ENCODE results near the gene CFAP53. TPM values are rescaled to one million over a fixed set of nuclear protein-coding genes. Genes with fewer than 3 reads are reported as not detected.

CFAP53 gene
- total and polyA plus RNA-seq, 2 of the 13 experiments (the other 11 are each of a cell fraction or from before 2014, with no cell fraction given): 0.05 to 0.07 TPM

DNA sequence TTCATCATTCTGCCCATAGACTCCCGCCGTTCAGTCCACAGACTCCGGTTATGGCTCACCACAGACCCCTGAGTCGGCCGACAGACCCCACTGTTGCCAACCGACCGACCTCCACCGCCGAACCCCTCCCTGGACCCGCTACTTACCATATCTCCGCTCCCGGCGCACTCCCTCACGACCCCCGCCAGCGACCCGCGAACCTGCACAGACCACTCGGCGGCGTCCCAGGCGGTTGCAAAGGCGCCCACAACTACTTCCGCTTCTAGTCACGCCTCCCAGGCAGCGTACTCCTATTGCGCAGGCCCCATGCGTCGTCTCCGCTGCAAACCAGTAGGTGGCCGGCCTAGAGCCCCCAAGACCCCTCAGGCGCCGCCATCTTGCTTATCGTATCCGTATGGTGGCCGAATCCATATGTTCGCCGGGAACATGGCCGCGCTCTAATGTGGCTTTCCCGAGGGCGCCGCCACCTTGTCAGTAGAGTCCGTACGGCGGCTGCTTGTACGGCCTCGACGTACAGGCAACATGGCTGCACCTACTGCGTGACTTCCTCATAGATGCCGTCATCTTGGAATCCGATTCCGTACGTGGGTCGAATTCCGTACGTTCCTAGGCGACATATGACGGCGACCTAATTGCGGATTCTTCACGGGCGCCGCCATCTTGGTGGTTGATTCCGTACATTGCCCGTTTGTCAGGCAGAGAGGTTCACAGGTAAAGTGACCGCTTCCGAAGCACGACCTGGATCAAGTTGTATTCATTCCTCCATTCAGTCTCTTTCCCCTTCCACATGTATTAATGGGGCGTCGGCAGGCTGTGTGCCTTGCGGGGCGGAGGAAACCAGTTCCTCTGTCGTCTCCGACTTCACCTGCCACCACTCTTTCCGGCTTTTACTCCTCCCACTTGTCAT lies 21.4 kb upstream of the CFAP53 start, which contains the start of gene CXXC1:
CXXC1 (minus strand) TSS at position 252 of the 907 bp plus-strand sequence; CDS start at position 149, 103 bp downstream.
- Histone ChIP-seq H3K27ac (ENCODE audit: extremely low read length, insufficient read depth, low read length) (peak within 1 kb of the TSS; percentile 59), H4K20me1 (ENCODE audit: insufficient read depth, low read length) (no peaks in the 10 kb centered on the region), H3K79me2 (ENCODE audit: insufficient read depth, low read length) (peaks cover 3% of the 10 kb centered on the region), H3K27me3 (ENCODE audit: control insufficient read depth in 1 of 2, insufficient read depth in 2 of 2, low read length in 2 of 2) (peaks cover 0 to 4% of the 10 kb centered on the region in 2 experiments; a peak in 2 of 5 replicates), H3K4me1 (ENCODE audit: insufficient read depth, low read length) (peaks cover 16% of the 10 kb centered on the region), H3K4me3 (replicated peaks in 1 of 3; ENCODE audit: insufficient read depth in 1 of 3, low read depth in 2 of 3, low read length in 3 of 3) (peak within 1 kb of the TSS; percentile 88 to 93 (median 90)), H3K9me3 (ENCODE audit: low read length) (no peaks in the 10 kb centered on the region), H3K4me2 (ENCODE audit: low read depth, low read length) (peak within 1 kb of the TSS; percentile 77), H3K36me3 (replicated peaks in 1 of 2; ENCODE audit: control insufficient read depth in 1 of 2, insufficient read depth in 2 of 2, low read length in 2 of 2) (peaks cover 6 to 23% of the 10 kb centered on the region in 2 experiments; a peak in 4 of 5 replicates), H2AFZ (ENCODE audit: low read length) (peak within 1 kb of the TSS; percentile 100), H3K9ac (ENCODE audit: insufficient read depth, low read depth, low read length) (peak within 1 kb of the TSS; percentile 83)
- in situ Hi-C loops (cut with HindIII; ENCODE audit: extremely low pct_ligation_motif_present, low pct_unique_long_range_greater_than_20kb): loop anchor here (10.0 kb wide), 1 partner anchor 137 kb away; no protein-coding TSS in a partner anchor
- ATAC-seq: peak; percentile 96
- WGBS (ENCODE audit: low lambda C conversion rate): under 1% methylated on average over 35 of the region's 76 CpGs
- ChIA-PET CTCF (ENCODE audit: low intra/inter-chr PET ratio, low total read pairs) (interaction anchor here (1.5 kb wide), 1 partner anchor 70 kb away, joined by 7 read pairs; no protein-coding TSS in a partner anchor), POLR2A (interaction anchor here (0.7 kb wide), 1 partner anchor 224 kb away, joined by 3 read pairs; no protein-coding TSS in a partner anchor)
- peak; percentile 99 for FAIRE-seq
- no TSS peak for BruUV-seq (replicated peaks)
- peak; percentile 98 for DNase-seq (ENCODE audit: low spot score)
- intact Hi-C loops (cut with micrococcal nuclease; ENCODE audit: unreplicated experiment): loop anchor here (2.0 to 5.0 kb wide), 4 partner anchors 19 to 140 kb away; no protein-coding TSS in a partner anchor
- TF ChIP-seq, protein P1, sequence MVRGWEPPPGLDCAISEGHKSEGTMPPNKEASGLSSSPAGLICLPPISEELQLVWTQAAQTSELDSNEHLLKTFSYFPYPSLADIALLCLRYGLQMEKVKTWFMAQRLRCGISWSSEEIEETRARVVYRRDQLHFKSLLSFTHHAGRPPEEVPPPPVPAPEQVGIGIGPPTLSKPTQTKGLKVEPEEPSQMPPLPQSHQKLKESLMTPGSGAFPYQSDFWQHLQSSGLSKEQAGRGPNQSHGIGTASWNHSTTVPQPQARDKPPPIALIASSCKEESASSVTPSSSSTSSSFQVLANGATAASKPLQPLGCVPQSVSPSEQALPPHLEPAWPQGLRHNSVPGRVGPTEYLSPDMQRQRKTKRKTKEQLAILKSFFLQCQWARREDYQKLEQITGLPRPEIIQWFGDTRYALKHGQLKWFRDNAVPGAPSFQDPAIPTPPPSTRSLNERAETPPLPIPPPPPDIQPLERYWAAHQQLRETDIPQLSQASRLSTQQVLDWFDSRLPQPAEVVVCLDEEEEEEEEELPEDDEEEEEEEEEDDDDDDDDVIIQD (CRISPR knock-in tag; IDR thresholded peaks at IDR 0.05; ENCODE audit: low read depth): 0 out of 2 replicates have a peak, but pooled peaks have one; percentile 19
- TF ChIP-seq, protein P2, sequence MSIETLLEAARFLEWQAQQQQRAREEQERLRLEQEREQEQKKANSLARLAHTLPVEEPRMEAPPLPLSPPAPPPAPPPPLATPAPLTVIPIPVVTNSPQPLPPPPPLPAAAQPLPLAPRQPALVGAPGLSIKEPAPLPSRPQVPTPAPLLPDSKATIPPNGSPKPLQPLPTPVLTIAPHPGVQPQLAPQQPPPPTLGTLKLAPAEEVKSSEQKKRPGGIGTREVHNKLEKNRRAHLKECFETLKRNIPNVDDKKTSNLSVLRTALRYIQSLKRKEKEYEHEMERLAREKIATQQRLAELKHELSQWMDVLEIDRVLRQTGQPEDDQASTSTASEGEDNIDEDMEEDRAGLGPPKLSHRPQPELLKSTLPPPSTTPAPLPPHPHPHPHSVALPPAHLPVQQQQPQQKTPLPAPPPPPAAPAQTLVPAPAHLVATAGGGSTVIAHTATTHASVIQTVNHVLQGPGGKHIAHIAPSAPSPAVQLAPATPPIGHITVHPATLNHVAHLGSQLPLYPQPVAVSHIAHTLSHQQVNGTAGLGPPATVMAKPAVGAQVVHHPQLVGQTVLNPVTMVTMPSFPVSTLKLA (IDR thresholded peaks at IDR 0.05): peak; percentile 42; the same call in 1 of the 2 replicates
- no peak; the same call in 1 of the 2 replicates for TF ChIP-seq BORCS8-MEF2B (CRISPR knock-in tag; IDR thresholded peaks at IDR 0.05)
- TF ChIP-seq, protein P3, sequence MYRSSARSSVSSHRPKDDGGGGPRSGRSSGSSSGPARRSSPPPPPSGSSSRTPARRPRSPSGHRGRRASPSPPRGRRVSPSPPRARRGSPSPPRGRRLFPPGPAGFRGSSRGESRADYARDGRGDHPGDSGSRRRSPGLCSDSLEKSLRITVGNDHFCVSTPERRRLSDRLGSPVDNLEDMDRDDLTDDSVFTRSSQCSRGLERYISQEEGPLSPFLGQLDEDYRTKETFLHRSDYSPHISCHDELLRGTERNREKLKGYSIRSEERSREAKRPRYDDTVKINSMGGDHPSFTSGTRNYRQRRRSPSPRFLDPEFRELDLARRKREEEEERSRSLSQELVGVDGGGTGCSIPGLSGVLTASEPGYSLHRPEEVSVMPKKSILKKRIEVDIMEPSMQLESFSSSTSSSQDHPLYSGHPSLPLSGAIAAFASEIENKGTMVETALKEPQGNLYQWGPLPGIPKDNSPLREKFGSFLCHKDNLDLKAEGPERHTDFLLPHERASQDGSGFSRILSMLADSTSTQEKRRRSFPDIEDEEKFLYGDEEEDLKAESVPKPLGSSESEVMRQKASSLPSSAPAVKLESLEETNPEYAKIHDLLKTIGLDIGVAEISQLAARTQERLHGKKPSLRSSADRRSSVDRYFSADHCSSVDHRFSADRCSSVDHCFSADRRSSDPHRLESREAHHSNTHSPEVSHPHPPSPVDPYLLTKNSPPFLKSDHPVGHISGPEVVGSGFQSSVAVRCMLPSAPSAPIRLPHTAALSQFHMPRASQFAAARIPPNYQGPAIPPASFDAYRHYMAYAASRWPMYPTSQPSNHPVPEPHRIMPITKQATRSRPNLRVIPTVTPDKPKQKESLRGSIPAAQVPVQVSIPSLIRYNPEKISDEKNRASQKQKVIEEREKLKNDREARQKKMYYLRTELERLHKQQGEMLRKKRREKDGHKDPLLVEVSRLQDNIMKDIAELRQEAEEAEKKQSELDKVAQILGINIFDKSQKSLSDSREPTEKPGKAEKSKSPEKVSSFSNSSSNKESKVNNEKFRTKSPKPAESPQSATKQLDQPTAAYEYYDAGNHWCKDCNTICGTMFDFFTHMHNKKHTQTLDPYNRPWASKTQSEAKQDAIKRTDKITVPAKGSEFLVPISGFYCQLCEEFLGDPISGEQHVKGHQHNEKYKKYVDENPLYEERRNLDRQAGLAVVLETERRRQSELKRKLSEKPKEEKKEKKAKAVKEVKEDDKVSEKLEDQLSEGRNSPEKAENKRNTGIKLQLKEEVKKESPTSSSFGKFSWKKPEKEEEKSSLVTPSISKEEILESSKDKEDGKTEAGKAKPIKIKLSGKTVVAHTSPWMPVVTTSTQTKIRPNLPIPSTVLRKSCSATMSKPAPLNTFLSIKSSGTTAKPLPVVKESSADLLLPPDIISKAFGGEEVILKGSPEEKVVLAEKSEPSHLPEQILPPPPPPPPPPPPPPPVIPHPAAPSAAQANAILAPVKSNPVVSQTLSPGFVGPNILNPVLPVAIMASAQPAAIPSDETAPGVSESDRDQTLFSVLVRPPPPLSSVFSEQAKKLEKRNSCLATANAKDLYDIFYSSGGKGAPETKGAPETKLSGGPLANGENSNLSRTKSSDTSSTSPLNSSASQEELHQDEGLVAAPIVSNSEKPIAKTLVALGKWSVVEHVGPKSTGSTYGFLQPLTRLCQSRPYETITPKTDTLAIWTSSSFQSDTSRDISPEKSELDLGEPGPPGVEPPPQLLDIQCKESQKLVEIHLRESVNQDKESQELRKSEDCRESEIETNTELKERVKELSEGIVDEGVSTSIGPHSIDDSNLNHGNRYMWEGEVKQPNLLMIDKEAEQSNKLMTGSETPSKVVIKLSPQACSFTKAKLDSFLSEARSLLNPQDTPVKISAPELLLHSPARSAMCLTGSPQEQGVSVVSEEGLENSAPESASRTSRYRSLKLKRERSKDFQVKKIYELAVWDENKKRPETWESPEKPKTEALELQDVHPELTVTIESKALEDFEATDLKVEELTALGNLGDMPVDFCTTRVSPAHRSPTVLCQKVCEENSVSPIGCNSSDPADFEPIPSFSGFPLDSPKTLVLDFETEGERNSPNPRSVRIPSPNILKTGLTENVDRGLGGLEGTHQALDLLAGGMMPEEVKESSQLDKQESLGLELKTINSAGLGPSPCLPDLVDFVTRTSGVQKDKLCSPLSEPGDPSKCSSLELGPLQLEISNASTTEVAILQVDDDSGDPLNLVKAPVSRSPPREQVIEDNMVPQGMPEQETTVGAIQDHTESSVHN (CRISPR knock-in tag; IDR thresholded peaks at IDR 0.05): no peak
- peak; percentile 91; the same call in 1 of the 2 replicates for TF ChIP-seq CBFB (CRISPR knock-in tag; IDR thresholded peaks at IDR 0.05)
- TF ChIP-seq HNRNPLL (IDR thresholded peaks at IDR 0.05; ENCODE audit: low read depth, low read length, poor library complexity, severe bottlenecking): peak; percentile 100
- TF ChIP-seq MATR3 (CRISPR knock-in tag; IDR thresholded peaks at IDR 0.05): no peak
- TF ChIP-seq HNF4A (CRISPR knock-in tag; IDR thresholded peaks at IDR 0.05): no peak
- TF ChIP-seq RFX1 (IDR thresholded peaks at IDR 0.05): peak; percentile 78
